ENCODE results near the gene BSND.
A peak's percentile ranks its signal among the peaks of the same experiment; 100 is the strongest.

BSND gene

GRCh38 chr1:54973205-54973921, 25.4 kb upstream of the BSND start:
- H3K27ac ChIP-seq, result peak overlapping the region in 5 of 21 experiments; percentile 42 to 67 (median 56)
- no peak overlapping the region for H3K4me3 ChIP-seq

- Histone ChIP-seq H3K27ac (no peak overlapping the region), H3K4me3 (no peak overlapping the region)
These were observed 23.2 kb upstream of the BSND start for GRCh38 chr1:54975356-54976108.

- Histone ChIP-seq H3K27ac (no peak overlapping the region), H3K4me3 (no peak overlapping the region)
These were observed 22.0 kb upstream of the BSND start for GRCh38 chr1:54976747-54977146.

- no peak overlapping the region for H3K27ac ChIP-seq
- no peak overlapping the region for H3K4me3 ChIP-seq
These were observed 21.0 kb upstream of the BSND start for GRCh38 chr1:54977533-54978297.

GRCh38 chr1:54978528-54979326, 20.0 kb upstream of the BSND start:
- H3K27ac ChIP-seq, result no peak overlapping the region
- H3K4me3 ChIP-seq, result no peak overlapping the region

GRCh38 chr1:54979327-54979891, 19.3 kb upstream of the BSND start:
- no peak overlapping the region for H3K4me3 ChIP-seq
- H3K27ac ChIP-seq, result peak overlapping the region in 1 of 21 experiments; percentile 39

- peak overlapping the region in 11 of 21 experiments; percentile 17 to 85 (median 61) for H3K27ac ChIP-seq
- H3K4me3 ChIP-seq, result peak overlapping the region; percentile 20 to 51 (median 35)
These were observed 18.6 kb upstream of the BSND start for GRCh38 chr1:54980046-54980527.

- H3K4me3 ChIP-seq, result peak within 1 kb of the TSS; percentile 20 to 51 (median 35)
- peak within 1 kb of the TSS in 13 of 21 experiments; percentile 17 to 85 (median 51) for H3K27ac ChIP-seq
These were observed 18.0 kb upstream of the BSND start, which contains the start of gene TMEM61 for GRCh38 chr1:54980528-54981241. TSS of gene TMEM61 (plus strand) at chr1:54980628. CDS start at chr1:54981066, 438 bp downstream.

- no peak overlapping the region for H3K4me3 ChIP-seq
These were observed 17.3 kb upstream of the BSND start for GRCh38 chr1:54981466-54981865.

GRCh38 chr1:54982739-54983138, 16.0 kb upstream of the BSND start:
- Histone ChIP-seq H3K27ac (no peak overlapping the region), H3K4me3 (no peak overlapping the region)

More at GRCh38 chr1:54981466-54981865, 17.3 kb upstream of the BSND start:
- no peak overlapping the region for H3K27ac ChIP-seq

GRCh38 chr1:54984131-54984842, 14.4 kb upstream of the BSND start:
- no peak overlapping the region for H3K4me3 ChIP-seq
- H3K27ac ChIP-seq, result no peak overlapping the region

GRCh38 chr1:54985556-54985955, 13.2 kb upstream of the BSND start:
- Histone ChIP-seq H3K4me3 (no peak overlapping the region), H3K27ac (no peak overlapping the region)

GRCh38 chr1:54986025-54986424, 12.7 kb upstream of the BSND start:
- H3K4me3 ChIP-seq, result no peak overlapping the region
- no peak overlapping the region for H3K27ac ChIP-seq

- H3K4me3 ChIP-seq, result no peak overlapping the region
- no peak overlapping the region for H3K27ac ChIP-seq
These were observed 12.2 kb upstream of the BSND start for GRCh38 chr1:54986533-54986932.

- Histone ChIP-seq H3K4me3 (no peak overlapping the region), H3K27ac (no peak overlapping the region)
These were observed 11.3 kb upstream of the BSND start for GRCh38 chr1:54987427-54987826.

GRCh38 chr1:54987919-54988705, 10.6 kb upstream of the BSND start:
- H3K4me3 ChIP-seq, result no peak overlapping the region
- H3K27ac ChIP-seq, result no peak overlapping the region

- Histone ChIP-seq H3K27ac (no peak overlapping the region), H3K4me3 (no peak overlapping the region)
These were observed 9.8 kb upstream of the BSND start for GRCh38 chr1:54988975-54989374.
